Activated gamma-delta T cell (primary cell): ENCODE measurements around the gene GPAT2.
"Not testable (repeated sequence)": the region's sequence is repeated elsewhere in the genome, so short reads cannot be mapped to it uniquely, and the experiment has no call there.

ENCODE experiments used
- DNase-seq: peaks from one replicate; lab custom pipeline; 2025; lab: John Stamatoyannopoulos, UW
- total RNA-seq, 2 donors: gene quantifications; one replicate each; lab custom pipeline; 2026; lab: John Stamatoyannopoulos, UW

Gene GPAT2, protein sequence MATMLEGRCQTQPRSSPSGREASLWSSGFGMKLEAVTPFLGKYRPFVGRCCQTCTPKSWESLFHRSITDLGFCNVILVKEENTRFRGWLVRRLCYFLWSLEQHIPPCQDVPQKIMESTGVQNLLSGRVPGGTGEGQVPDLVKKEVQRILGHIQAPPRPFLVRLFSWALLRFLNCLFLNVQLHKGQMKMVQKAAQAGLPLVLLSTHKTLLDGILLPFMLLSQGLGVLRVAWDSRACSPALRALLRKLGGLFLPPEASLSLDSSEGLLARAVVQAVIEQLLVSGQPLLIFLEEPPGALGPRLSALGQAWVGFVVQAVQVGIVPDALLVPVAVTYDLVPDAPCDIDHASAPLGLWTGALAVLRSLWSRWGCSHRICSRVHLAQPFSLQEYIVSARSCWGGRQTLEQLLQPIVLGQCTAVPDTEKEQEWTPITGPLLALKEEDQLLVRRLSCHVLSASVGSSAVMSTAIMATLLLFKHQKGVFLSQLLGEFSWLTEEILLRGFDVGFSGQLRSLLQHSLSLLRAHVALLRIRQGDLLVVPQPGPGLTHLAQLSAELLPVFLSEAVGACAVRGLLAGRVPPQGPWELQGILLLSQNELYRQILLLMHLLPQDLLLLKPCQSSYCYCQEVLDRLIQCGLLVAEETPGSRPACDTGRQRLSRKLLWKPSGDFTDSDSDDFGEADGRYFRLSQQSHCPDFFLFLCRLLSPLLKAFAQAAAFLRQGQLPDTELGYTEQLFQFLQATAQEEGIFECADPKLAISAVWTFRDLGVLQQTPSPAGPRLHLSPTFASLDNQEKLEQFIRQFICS
- 1.0 to 3.5 reads per million in 2 donors for total RNA-seq

DNA sequence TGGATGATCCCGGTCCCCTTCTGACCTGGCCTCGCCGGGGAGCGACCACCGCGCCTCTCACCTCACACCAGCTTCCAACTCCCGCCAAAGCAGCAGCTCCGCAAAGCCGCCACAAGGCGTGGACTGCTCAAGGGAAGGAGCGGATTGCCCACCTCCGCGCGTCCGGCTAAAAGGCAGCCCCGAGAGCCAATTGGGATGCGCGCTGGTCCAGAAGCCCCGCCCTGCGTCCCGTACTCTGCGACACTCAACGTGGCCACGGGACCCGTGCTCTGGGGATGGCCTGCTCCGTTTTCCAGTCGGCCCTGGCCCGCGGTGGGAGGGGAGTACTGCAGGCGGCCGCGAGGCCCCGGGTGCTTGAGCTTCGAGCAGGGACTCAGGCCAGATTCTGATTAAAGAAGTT is at the start of gene GPAT2:
Gene GPAT2, minus strand, starts transcription at position 125 of the 400 bp plus-strand sequence. CDS start 2,557 bp downstream, outside the sequence.
- not testable (repeated sequence) for DNase-seq

DNA sequence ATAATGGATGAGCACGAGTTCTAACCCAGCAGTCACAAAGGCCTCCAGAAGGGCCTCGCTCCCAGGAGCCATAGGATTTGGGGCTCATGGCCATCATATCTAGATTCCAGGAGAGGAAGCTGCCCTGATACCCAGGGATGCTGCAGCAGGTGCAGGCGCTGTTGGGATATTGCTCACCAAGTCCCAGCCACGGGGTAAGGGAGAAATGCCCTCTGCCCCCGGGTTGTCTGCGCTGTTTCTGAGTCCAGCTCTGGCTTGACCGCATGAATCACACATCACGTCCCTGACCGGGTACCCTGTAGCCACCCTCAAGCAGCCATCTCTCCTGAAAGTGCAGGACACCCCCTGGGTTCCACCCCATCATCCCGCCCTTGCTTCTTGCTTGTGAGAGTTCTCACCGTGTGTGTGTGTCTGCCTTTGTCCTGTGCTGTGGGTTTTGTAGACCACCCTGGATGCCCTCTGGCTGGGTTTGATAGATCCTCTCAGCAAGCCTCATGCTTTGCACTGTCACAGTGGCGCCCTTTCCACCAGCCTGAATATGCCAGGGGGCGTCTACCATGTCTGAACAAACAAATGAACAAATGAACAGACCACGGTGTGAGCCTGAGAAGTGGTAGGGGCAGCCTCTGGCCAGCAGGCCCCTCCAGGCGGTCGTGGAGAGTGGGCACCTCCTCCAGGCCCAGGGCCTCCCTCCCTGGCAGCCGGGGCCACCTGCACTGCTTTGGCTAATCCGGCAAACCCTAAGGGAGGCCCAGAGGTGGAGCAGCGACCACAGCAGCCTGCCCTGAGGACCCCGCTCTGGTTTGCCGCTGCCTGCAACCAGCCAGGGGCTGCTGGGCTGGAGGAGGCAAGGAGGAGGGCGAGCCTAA is 49.5 kb upstream of the GPAT2 start:
- no peak for DNase-seq

DNA sequence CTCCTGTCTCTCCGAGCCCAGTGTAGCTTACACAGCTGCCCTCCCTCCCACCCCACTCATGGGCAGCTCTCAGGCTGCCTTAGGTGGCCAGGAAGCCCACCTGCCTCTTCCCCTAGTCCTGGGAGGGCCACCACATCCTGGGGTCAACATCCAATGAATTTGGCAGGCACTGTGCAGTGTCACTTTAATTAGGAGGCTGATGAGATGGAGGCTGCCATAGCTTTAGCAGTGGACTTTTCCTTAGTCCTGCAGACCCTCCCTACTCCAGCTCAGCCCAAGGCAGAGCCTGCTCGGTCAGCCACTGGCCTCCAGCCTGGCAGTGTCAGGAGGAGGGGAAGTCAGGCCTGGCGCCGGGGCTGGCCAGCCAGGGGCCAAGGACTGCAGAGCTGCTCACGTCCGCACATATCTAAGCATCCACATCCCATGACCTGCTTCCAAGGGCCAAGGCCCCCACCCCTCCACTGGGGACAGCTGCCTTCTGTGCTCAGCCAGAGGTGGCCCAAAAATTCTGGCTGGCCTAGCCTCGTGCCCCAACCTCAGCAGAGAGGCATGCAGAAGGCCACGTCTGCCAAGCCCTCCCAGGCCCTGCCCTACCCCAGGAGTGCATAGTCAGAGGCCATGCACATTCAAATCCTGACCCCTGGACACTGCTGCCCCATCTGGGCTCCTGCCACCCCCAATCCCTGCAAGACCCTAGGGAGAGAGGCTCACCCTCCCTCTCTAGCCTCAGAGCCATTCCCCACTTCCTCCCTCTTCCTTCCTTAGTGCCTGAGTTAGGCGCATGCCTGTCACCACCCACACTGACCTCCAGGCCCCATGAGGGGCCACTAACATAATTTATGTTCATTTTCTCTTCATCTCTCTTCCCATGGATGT is 48.6 kb upstream of the GPAT2 start:
- DNase-seq = no peak

DNA sequence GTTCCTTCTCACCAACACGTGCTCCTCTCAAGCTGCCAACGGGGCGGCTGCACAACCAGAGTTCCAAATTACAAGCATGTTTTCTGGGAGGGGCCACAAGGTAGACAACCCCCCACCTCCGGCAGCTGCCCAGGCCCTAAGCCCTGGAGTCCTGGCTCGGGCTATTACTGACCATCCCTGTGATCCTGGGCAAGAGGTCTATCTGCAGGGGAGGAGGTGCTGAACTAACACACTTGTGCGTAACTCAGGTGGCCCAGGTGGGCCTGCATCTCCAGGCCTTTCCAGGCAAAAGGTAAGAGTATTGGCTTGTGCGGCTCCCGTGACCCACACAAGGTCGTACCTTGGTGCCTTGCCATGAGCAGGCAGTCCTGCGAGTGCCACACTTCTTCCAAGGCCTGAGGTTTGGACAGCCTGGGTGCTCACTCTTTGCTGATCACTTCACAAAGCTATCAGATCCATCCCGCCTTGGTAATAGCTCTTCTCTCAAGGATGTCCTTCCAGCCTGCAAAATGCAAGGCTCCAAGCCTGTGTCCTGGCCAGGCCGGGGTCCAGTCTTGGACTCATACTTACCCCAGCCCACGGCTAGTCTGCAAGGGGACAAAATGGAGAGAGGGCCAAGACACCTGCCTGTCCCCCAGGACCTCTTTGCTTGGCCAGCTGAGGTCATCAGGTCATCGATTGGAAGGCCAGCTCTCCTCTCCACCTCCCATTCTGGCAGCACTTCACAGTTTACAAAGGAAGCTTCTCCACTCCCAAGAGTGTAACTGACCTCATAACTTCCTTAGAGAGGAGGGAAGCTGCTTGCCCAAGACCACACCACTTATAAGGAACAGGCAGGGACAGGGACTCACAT is 47.7 kb upstream of the GPAT2 start:
- no peak for DNase-seq

DNA sequence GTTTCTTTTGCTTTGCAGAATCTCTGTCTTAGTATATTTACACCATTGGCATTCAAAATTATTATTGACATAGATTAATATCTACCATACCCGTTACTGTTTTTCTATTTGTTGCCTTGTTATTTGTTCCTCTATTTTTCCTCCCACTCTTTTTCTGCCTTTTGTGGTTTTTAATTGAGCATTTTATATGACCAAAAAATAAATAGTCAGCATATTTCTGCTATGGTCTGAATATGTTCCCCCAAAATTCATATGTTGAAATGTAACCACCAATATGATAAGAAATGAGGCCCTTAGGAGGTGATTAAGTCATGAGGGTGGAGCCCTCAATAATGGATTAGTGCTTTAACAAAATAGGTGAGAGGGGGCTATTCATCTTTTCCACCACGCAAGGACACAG is 46.3 kb upstream of the GPAT2 start:
- DNase-seq = no peak

DNA sequence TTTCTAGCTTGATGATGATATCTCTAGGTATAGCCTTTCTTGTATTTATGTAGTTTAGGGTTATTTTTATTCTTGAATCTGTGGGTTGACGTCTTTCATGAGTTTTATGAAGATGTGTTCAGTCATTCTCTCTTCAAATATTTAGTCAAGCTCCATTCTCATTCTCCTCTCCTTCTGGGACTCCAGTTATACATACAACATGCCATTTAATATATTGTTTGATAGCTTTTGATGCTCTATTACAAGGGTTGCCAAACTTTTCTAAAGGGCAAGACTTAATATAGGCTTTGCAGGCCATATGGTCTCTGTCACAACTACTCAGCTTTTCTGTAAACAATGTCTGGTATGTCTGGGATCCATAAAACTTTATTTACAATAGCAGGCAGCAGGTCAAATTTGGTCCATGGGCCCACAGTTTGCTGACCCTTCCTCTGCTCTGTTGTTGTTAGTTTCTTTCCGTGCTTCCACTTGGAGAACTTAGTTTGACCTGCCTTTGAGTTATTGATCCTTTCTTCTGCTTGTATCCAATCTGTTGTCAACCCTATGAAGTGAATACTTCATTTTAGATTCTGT is 40.6 kb upstream of the GPAT2 start:
- DNase-seq = no peak

DNA sequence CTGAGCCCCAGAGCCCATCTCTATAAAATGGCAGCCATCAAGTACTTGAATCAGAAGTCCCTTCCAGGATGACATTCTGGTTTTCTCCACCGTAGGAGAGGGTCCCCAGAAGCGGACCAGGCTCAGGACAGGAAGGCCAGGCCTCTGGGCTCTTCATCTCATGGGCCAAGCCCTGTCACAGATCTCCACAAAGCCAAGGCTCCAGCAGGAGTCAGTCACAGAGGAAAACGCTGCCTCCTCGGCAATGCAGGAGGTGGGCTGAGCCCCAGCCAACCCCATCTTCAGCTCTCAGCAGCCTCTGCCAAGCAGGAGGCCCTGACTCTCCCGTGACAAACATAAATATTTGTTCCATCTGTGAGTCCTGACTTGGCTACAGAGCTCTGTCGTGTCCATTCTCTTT is 39.4 kb upstream of the GPAT2 start:
- DNase-seq = no peak

DNA sequence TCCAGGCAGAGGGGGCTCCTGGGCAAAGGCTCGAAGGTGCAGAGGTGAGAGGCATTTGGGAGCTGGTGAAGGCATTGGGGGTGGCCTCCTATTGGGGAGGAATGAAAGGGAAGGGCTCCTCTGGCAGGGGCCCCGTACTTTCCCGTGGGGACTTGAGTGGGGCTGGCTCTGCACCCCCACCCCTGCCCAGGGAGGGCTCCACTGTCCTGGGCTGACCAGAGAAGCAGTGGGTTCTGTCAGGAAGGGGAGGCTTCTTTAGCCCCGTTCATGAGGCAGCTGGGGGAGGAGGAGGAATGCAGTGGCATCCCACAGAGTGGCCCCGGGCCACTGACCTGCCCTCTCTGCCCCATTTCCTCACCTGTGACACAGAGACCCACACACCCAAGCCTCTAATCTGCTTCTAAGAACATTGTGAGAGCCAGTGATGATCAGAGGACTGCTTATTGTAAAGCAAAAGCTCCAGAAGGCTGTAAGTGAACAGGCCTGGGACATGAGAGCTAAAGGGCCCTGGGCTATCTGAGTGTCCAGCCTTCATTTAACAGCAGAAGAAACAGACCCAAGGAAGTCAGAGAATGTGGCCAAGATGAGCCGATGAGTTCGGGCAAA is 38.6 kb upstream of the GPAT2 start:
- DNase-seq = no peak

DNA sequence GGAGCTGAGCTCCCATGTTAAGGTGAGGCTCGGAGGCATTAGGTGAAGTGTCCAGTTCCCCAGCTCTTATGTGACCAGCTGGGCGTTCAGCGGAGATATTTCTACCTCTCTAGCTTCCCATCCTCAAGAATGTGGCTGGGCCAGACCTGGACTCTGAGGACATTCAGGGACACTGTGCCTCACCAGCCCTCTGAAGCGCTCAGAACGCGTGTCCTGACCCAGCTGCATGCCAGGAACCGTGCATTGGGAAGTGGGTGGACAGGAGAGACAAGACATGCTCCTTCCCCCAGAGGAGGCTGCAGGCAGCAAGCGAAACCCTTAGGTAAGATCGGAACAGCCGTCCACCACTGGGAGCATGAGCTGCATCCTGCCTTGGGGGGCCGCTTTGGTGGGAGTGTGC is 38.0 kb upstream of the GPAT2 start:
- no peak for DNase-seq

DNA sequence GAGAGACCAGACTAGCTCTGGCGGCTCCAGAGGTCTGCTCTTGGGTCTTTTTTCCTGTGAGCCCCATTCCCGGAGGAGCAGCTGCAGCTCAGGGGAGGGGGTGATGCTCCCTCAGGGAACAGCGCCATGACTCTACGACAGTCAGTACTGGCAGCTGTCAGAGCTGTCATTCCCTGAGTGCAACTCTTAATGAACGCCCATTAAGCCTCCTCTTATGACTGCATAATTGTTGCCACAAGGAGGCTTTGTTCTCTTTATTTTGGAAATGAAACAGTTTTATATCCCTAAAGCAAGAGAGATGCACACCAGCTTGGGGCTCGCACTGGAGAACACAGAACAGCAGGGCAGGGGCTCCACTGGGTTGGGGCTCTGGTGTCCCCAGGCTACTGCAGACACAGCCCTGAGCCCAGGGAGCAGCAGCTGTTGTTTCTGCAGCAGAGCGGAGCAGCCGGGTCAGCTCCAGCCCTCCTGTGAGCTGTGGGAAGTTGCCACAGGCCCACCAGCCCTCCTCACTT is 37.3 kb upstream of the GPAT2 start:
- not testable (repeated sequence) for DNase-seq

DNA sequence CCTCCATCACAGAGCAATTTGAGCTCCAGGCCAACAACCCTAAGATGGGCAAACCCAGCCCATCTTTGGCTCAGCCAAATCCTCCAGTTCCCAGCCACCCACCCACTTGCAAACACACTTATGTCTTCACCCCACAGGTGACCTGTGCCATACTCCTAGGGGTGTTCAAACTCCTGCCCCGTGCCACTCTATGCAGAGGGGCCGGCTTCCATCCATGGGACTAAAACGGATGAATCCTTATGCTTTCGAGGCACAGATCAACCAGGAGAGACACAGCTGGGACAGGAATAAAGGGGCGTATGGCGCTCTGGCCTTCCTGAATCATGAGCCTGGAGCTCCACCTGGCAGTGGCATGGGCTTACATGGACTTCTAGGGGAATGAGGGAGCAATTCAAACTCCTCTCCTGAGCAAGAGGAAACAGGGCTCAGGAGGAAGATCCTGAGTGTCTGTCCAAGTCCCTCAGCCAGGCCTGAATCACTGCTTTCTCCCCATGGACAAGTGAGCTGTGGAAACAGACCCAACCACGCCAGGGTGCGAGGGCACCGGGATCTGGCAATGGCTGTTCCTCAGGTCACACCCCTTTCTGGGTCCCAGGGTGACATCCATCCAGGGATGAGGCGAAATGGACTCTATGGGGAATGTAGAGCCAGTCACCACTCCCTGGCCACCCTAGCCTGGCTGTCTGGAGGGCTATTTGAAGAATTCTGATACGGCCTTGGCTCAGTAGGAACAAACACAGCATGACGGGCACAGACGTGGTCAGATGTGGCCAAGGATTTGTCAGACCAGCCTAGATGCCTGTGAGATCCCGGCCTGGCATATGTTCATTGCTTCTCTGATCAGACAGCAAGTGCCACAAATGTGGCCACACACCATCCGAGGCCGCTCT is 36.6 kb upstream of the GPAT2 start:
- not testable (repeated sequence) for DNase-seq

DNA sequence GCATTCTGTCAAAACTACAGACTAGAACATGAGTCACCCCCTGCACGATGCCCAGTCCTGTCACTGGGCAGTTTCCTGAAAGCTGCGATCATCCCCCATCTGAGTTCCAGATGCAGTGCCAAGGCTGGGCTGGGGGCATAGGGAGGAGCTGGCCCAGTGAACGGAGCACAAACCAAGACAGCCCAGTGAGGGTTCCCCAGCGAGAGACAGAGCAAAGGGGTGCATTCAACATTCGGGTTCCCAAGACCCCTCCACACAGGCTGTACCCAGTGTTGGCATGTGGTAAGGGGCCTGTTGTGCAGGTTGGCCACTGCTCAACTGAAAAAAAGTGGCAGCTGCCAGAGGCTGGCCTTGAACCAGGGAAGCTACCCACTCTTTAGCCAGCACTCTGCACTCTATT is 35.6 kb upstream of the GPAT2 start:
- DNase-seq = not testable (repeated sequence)

DNA sequence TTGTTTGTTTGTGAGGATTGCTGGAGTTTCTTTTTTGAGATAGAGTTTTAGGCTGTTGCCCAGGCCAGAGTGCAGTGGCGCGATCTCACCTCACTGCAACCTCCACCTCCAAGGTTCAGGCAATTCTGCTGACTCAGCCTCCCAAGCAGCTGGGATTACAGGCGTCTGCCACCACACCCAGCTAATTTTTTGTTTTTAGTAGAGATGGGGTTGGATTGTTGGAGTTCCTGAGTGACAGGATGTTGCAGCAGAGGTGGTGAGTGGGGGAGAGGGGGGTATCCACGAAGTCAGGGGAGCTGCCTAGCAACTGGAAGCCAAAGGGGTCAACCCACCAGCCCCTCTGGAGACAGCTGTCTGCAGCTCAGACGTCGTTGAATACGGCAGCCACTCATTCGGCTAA is 35.2 kb upstream of the GPAT2 start:
- DNase-seq = not testable (repeated sequence)

DNA sequence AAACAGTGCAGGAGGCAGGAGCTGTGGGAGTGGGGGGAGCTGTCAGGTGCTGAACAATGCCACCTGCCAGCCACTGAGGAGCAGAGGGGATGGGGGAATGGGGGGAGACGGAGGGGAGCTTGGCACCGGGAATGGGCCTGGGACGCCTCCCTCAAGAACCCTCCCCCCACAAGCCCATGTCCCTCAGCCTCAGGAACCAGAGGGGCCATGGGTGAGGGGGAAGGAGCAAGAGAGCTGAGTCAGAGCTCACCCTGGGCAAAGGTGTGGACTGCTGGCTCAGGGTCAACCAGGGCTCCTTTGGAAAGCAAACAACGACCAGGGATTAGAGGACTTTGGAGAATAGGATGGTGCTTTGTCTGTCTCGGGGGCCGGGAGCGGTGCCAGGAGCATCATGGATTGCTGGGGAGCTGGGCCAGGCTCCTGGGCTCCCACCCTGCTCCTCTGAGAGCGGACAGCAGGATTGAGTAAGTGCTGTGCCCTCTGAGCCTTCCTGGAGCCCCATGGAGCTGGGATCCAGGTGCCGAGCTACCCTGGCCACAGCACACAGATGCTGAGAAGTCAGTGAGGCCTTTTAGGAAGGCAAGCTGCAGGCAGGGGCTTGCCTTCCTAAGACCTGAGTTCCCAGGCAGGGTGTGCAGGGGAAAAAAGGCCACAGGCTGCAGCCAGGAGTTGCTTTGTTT is 33.3 kb upstream of the GPAT2 start:
- not testable (repeated sequence) for DNase-seq

DNA sequence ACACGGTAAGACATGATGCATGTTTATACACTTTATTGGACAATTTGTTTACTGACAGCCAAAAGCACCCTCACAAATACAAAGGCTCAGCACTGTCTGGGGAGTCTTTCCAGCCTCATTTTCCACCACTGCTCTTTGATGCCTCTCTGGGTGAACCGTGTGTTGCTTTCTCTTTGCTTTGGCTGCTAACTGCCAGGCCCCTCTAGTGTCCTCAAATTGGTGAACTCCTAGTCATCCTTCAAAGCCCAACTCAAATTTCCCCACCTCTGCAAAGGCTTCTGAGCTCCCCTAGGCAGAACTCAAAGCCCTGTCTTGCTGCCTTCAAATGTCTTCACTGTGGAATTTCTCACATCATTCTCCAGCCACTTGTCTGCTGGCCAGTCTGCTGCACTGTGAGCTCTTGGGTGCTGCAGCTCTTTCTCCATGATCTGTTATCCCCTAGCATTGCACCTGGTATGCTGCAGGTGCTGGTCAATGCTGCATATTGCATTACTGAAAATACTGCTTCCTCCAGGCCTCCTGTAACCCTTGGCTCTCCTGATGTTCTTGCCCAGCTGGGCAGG is 32.5 kb upstream of the GPAT2 start:
- DNase-seq = not testable (repeated sequence)

DNA sequence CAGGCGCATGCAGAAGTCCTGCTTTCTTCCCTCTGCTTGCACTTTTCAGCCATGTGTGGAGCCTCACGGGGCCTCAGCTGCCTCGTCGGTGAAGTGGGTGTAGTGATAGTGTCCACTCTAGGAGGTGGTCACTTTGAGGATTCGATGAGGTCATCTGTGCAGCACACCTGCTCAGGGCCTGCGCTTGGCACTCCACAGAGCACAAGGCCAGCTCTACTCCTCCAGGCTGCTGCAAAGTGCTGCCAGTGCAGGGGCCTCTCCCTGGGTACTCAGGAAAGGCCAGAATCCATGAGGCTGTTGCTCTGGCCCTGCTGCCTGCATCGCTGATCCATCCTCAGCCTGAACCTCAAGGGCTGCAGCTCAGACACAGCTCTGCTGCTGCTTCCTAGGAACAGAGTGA is 31.8 kb upstream of the GPAT2 start:
- DNase-seq = not testable (repeated sequence)

DNA sequence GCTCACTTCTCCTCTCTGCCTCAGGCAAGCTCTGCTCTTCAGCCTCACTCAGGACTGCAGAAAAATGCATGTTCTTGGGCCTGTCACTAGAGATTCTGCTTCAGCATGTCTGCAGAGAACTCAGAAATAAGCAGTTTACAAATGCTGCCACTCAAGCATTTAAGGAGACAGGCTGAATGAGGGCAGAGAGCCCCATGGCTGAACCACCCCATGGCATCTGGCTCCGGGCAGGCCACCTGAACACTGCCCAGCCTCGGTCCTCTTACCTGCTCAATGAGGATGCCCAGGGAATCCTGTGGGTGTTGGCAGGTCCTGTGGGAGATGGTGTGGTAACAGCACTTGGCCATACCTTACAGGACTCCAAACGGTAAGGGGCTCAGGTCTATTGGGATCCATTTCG is 31.2 kb upstream of the GPAT2 start:
- DNase-seq = not testable (repeated sequence)
